Peyer's patch (tissue), 4 donors: ENCODE data around the gene CTTNBP2NL.

Experiments
- POLR2A ChIP-seq, 2 donors: fragments of 450-650 bp; IDR thresholded peaks; one replicate each; pipeline ENCODE4 v1.5.1; 2017; ENCODE audit warnings: antibody characterized with exemption in 2 of 2, mild to moderate bottlenecking in 2 of 2, moderate library complexity in 2 of 2
- TF ChIP-seq, protein P1 (sequence below), 6 experiments: fragments of 450-650 bp in 4 of 6; fragments of 200-600 bp in 2 of 6; sonication (generic) in 1 of 6; IDR thresholded peaks; one replicate each; pipeline ENCODE4 v1.5.1; 2017 to 2019; ENCODE audit warnings: antibody characterized with exemption in 6 of 6, mild to moderate bottlenecking in 3 of 6, moderate library complexity in 1 of 6

GRCh38 chr1:112508278-112509004 lies 112.4 kb downstream of the CTTNBP2NL start, which contains the start of gene WNT2B:
- no peak for TF ChIP-seq POLR2A (IDR thresholded peaks at IDR 0.05)
- TF ChIP-seq, protein P1, sequence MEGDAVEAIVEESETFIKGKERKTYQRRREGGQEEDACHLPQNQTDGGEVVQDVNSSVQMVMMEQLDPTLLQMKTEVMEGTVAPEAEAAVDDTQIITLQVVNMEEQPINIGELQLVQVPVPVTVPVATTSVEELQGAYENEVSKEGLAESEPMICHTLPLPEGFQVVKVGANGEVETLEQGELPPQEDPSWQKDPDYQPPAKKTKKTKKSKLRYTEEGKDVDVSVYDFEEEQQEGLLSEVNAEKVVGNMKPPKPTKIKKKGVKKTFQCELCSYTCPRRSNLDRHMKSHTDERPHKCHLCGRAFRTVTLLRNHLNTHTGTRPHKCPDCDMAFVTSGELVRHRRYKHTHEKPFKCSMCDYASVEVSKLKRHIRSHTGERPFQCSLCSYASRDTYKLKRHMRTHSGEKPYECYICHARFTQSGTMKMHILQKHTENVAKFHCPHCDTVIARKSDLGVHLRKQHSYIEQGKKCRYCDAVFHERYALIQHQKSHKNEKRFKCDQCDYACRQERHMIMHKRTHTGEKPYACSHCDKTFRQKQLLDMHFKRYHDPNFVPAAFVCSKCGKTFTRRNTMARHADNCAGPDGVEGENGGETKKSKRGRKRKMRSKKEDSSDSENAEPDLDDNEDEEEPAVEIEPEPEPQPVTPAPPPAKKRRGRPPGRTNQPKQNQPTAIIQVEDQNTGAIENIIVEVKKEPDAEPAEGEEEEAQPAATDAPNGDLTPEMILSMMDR (IDR thresholded peaks at IDR 0.05), result peak in 2 of 6 experiments; percentile 15 to 28
